Osteoblast (primary cell): ENCODE data around the gene GSK3B. TPM values are rescaled to one million over a fixed set of nuclear protein-coding genes. Genes with fewer than 3 reads are reported as not detected.

Experiments
- DNase-seq: peaks from one replicate; pipeline ENCODE4 v3.0.0; 2011; ENCODE audit warnings: low spot score, mixed read lengths; ENCODE audit not compliant: insufficient read length; ENCODE audit errors: missing footprints
- H2AFZ ChIP-seq: 2 replicates; pipeline ENCODE4 v1.6.0; 2011; ENCODE audit warnings: mild to moderate bottlenecking, low read length
- H3K27ac ChIP-seq: 2 replicates; pipeline ENCODE4 v1.5.1; 2011; ENCODE audit warnings: mild to moderate bottlenecking, low read depth, low read length, moderate library complexity
- H3K27me3 ChIP-seq: 2 replicates; pipeline ENCODE4 v1.6.0; 2012; ENCODE audit warnings: mild to moderate bottlenecking, control low read depth, inconsistent platforms, low read length, moderate library complexity; ENCODE audit not compliant: insufficient read depth
- H3K36me3 ChIP-seq: 2 replicates; pipeline ENCODE4 v1.5.1; 2011; ENCODE audit warnings: mild to moderate bottlenecking, low read length, control low read depth, moderate library complexity; ENCODE audit not compliant: insufficient read depth
- H3K4me1 ChIP-seq: 2 replicates; pipeline ENCODE4 v1.5.1; 2011; ENCODE audit warnings: mild to moderate bottlenecking, low read length, control low read depth, moderate library complexity; ENCODE audit not compliant: insufficient read depth
- H3K4me2 ChIP-seq: 2 replicates; pipeline ENCODE4 v1.6.0; 2011; ENCODE audit warnings: mild to moderate bottlenecking, low read length; ENCODE audit not compliant: insufficient read depth
- H3K4me3 ChIP-seq: fragments of 200-600 bp; sonication (generic); 3 replicates; pipeline ENCODE4 v1.5.1; 2012; ENCODE audit warnings: mild to moderate bottlenecking, low read length, inconsistent platforms; ENCODE audit not compliant: insufficient read depth
- H3K79me2 ChIP-seq: 2 replicates; pipeline ENCODE4 v1.6.0; 2012; ENCODE audit warnings: mild to moderate bottlenecking, low read length, control low read depth, inconsistent platforms; ENCODE audit not compliant: insufficient read depth
- H3K9me3 ChIP-seq: 2 replicates; pipeline ENCODE4 v1.5.1; 2011; ENCODE audit warnings: low read depth, low read length, control low read depth
- H4K20me1 ChIP-seq: 2 replicates; pipeline ENCODE4 v1.6.0; 2012; ENCODE audit warnings: mild to moderate bottlenecking, low read length, control low read depth; ENCODE audit not compliant: insufficient read depth
- CTCF ChIP-seq: IDR thresholded peaks from 2 replicates; pipeline ENCODE4 v1.5.1; 2011; ENCODE audit warnings: mild to moderate bottlenecking, low read depth, low read length, moderate library complexity; ENCODE audit errors: extremely low read depth
- total RNA-seq: library from RNA; depleted of rRNA; stranded (reverse); fragments of >200 nt; gene quantifications from 2 replicates; pipeline ENCODE4 v1.2.3, GENCODE V29; 2012

The GSK3B gene
- total RNA-seq, 1 donor, result 87.9 TPM

DNA sequence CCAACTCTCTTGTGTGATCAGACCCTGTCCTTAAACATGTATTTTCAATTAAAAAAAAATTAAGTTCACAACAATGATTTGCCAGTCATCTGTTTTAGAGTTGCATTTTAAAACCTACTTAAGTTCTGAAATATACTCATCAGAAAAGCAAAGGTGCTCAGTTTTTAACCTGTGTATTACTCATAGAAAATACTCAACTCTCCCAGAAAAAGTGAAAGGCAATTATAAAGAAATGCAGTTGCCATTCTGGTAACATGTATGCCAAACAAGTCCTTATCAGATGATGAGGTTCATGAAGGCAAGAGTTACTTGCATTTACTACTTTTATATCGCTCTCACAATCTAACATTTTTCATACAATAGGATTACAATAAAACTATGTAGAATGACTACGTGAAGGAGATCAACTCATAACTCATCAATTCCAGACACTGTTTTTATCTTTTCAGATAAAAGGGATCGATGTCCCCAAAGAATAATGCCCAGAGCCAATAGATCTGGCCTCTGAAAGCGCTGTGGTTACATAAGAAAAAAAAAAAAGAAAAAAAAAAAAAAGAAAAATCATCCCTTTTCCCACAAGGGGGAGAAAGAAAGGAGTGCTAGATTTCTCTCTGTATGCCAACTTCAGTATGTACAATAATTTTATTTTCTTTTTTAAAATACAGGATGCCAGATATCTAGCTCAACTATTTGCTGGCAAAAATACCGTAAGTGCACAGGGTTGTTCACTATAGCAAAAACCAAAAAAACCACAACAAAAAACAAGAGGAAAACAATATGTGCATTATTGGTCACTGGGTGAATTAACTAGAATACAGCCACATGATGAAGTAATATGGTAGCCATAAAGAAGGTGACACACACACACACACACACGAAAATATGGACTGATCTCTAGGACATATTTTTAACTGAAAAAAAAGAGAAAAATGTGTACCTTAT lies 175.0 kb downstream of the GSK3B start:
- peaks cover 8% of the 10 kb centered on the region for H4K20me1 ChIP-seq
- no peak overlapping the region for H2AFZ ChIP-seq
- H3K4me3 ChIP-seq, result no peak overlapping the region
- no peak overlapping the region for H3K4me2 ChIP-seq
- peaks cover 4% of the 10 kb centered on the region for H3K36me3 ChIP-seq
- TF ChIP-seq CTCF, result no peak
- H3K79me2 ChIP-seq, result peaks cover 27% of the 10 kb centered on the region
- H3K27ac ChIP-seq, result no peak overlapping the region
- no peak for DNase-seq
- no peaks in the 10 kb centered on the region for H3K9me3 ChIP-seq
- no peaks in the 10 kb centered on the region for H3K27me3 ChIP-seq
- peaks cover 3% of the 10 kb centered on the region for H3K4me1 ChIP-seq

- DNase-seq, result no peak
- Histone ChIP-seq H2AFZ (no peak overlapping the region), H3K4me2 (no peak overlapping the region), H3K27ac (no peak overlapping the region), H4K20me1 (peaks cover 5% of the 10 kb centered on the region), H3K27me3 (no peaks in the 10 kb centered on the region), H3K4me3 (no peak overlapping the region), H3K4me1 (peaks cover 3% of the 10 kb centered on the region), H3K79me2 (peaks cover 4% of the 10 kb centered on the region), H3K36me3 (peaks cover 3% of the 10 kb centered on the region), H3K9me3 (no peaks in the 10 kb centered on the region)
- TF ChIP-seq CTCF, result no peak
These were observed 181.2 kb downstream of the GSK3B start for GRCh38 chr3:119913021-119913420.

GRCh38 chr3:119912220-119912619 lies 182.0 kb downstream of the GSK3B start:
- Histone ChIP-seq H3K4me2 (no peak overlapping the region), H3K27ac (no peak overlapping the region), H4K20me1 (peaks cover 5% of the 10 kb centered on the region), H3K9me3 (no peaks in the 10 kb centered on the region), H3K36me3 (peaks cover 3% of the 10 kb centered on the region), H3K27me3 (no peaks in the 10 kb centered on the region), H2AFZ (no peak overlapping the region), H3K4me3 (no peak overlapping the region), H3K79me2 (peaks cover 6% of the 10 kb centered on the region), H3K4me1 (peaks cover 3% of the 10 kb centered on the region)
- DNase-seq, result no peak
- TF ChIP-seq CTCF, result no peak

GRCh38 chr3:119911748-119912147 lies 182.5 kb downstream of the GSK3B start:
- H4K20me1 ChIP-seq, result peaks cover 5% of the 10 kb centered on the region
- peaks cover 6% of the 10 kb centered on the region for H3K79me2 ChIP-seq
- H3K36me3 ChIP-seq, result peaks cover 3% of the 10 kb centered on the region
- H3K4me2 ChIP-seq, result no peak overlapping the region
- H3K27me3 ChIP-seq, result no peaks in the 10 kb centered on the region
- DNase-seq, result no peak
- H3K9me3 ChIP-seq, result no peaks in the 10 kb centered on the region
- H3K4me3 ChIP-seq, result no peak overlapping the region
- peaks cover 2% of the 10 kb centered on the region for H3K4me1 ChIP-seq
- no peak for TF ChIP-seq CTCF
- no peak overlapping the region for H2AFZ ChIP-seq
- no peak overlapping the region for H3K27ac ChIP-seq
